Activated B cell treated with CpG ODN at 0.5 μM for 24 hours (primary cell): ENCODE data around the gene TMEM138. TPM values are rescaled to one million over a fixed set of nuclear protein-coding genes. Genes with fewer than 3 reads are reported as not detected.

Source experiments
- ATAC-seq: fragments of 200-7000 bp; cut with Tn5 transposase; one replicate; pipeline ENCODE4 v1.10.0; 2021; ENCODE audit warnings: low read depth, mild to moderate bottlenecking, moderate library complexity
- CTCF ChIA-PET: fragments of 350-600 bp; sonication (Branson Sonifier 250); formaldehyde crosslinking; loops from one replicate; lab custom pipeline; 2021; ENCODE audit warnings: antibody characterized with exemption; lab: Charles Lee
- POLR2A ChIA-PET: fragments of 350-600 bp; sonication (Branson Sonifier 250); formaldehyde crosslinking; loops from one replicate; lab custom pipeline; 2021; ENCODE audit warnings: antibody characterized with exemption; lab: Charles Lee
- DNase-seq: peaks from one replicate; pipeline ENCODE4 v3.0.0; 2022
- H3K27ac Mint-ChIP-seq: one replicate; pipeline ENCODE4 v1.8.0; 2020; ENCODE audit warnings: mixed read lengths
- H3K27me3 Mint-ChIP-seq: one replicate; pipeline ENCODE4 v1.8.0; 2021; ENCODE audit warnings: mixed read lengths
- H3K36me3 Mint-ChIP-seq: one replicate; pipeline ENCODE4 v1.8.0; 2021; ENCODE audit warnings: low read depth, mixed read lengths
- H3K4me1 Mint-ChIP-seq: one replicate; pipeline ENCODE4 v1.8.0; 2021; ENCODE audit warnings: mixed read lengths
- H3K4me3 Mint-ChIP-seq: one replicate; pipeline ENCODE4 v1.8.0; 2020; ENCODE audit warnings: mild to moderate bottlenecking, mixed read lengths
- H3K9me3 Mint-ChIP-seq: one replicate; pipeline ENCODE4 v1.8.0; 2020; ENCODE audit warnings: mixed read lengths
- intact Hi-C: fragments of 100-400 bp; cut with micrococcal nuclease; formaldehyde crosslinking; loops from one replicate; pipeline ENCODE4 v1.15.1; 2024
- total RNA-seq: library from RNA; stranded (reverse); gene quantifications from 2 replicates; pipeline ENCODE4 v1.2.3, GENCODE V29; 2022
- TF ChIP-seq, protein P1 (sequence below): fragments of 200-600 bp; IDR thresholded peaks from one replicate; pipeline ENCODE4 v1.8.0; 2022; ENCODE audit warnings: antibody characterized with exemption, mild to moderate bottlenecking

TMEM138 gene
- total RNA-seq, 1 donor from 2014 or later, result 81.2 TPM

DNA sequence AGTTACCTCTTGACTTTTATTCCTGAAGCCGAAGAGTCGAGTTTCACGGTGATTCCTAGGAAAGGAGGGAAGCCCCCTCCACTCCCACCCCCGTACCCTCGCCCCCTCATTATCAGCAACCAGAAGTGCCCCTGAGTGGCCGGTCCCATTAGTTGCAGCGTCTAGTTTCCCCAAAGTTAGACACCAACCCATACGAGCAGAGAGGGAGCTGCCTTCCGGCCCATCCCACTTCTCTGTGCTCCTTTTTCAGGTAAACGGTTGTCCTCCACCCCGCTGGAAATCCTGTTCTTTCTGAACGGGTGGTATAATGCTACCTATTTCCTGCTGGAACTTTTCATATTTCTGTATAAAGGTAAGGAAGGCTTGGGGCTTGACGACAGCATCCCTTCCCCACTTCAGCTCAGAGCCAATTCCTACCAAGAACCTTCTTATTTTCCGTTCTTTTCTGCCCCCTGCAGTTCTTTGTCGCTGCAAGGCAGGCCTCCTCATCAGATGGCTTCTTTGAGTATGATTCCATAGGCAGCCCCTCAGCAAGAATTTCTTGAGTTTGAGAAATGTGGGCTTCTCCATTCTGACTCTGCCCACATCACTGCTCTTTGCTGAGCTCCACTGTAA lies 30.9 kb downstream of the TMEM138 start:
- peaks cover 39% of the 10 kb centered on the region for H3K36me3 Mint-ChIP-seq
- POLR2A ChIA-PET, result interaction anchor here (0.5 to 3.5 kb wide), 15 partner anchors 8 to 1084 kb away, joined by 3 to 50 read pairs (median 6); partner anchors contain the start of genes CPSF7, CYB561A3, DDB1 and SDHAF2
- CTCF ChIA-PET, result interaction anchor here (1.0 to 15.6 kb wide), 13 partner anchors 8 to 561 kb away, joined by 3 to 561 read pairs (median 6); partner anchors contain the start of genes CPSF7, DDB1, SDHAF2 and TKFC
- no peaks in the 10 kb centered on the region for H3K27me3 Mint-ChIP-seq
- intact Hi-C loops, result loop anchor here (1.0 to 2.0 kb wide), 5 partner anchors 36 to 562 kb away; partner anchors contain the start of gene CPSF7
- peak overlapping the region; percentile 97 for H3K4me3 Mint-ChIP-seq
- DNase-seq, result no peak
- TF ChIP-seq, protein P1, sequence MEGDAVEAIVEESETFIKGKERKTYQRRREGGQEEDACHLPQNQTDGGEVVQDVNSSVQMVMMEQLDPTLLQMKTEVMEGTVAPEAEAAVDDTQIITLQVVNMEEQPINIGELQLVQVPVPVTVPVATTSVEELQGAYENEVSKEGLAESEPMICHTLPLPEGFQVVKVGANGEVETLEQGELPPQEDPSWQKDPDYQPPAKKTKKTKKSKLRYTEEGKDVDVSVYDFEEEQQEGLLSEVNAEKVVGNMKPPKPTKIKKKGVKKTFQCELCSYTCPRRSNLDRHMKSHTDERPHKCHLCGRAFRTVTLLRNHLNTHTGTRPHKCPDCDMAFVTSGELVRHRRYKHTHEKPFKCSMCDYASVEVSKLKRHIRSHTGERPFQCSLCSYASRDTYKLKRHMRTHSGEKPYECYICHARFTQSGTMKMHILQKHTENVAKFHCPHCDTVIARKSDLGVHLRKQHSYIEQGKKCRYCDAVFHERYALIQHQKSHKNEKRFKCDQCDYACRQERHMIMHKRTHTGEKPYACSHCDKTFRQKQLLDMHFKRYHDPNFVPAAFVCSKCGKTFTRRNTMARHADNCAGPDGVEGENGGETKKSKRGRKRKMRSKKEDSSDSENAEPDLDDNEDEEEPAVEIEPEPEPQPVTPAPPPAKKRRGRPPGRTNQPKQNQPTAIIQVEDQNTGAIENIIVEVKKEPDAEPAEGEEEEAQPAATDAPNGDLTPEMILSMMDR, result no peak
- peaks cover 26% of the 10 kb centered on the region for H3K4me1 Mint-ChIP-seq
- peak overlapping the region; percentile 96 for H3K27ac Mint-ChIP-seq
- peak; percentile 42 for ATAC-seq
- H3K9me3 Mint-ChIP-seq, result no peaks in the 10 kb centered on the region

- Mint-ChIP-seq H3K27me3 (no peaks in the 10 kb centered on the region), H3K9me3 (no peaks in the 10 kb centered on the region), H3K27ac (no peak overlapping the region), H3K36me3 (peaks cover 76% of the 10 kb centered on the region), H3K4me3 (no peak overlapping the region), H3K4me1 (no peaks in the 10 kb centered on the region)
- ChIA-PET POLR2A (interaction anchor here (0.5 to 1.5 kb wide), 3 partner anchors 9 to 81 kb away, joined by 3 to 7 read pairs (median 4); partner anchors contain the start of genes CPSF7, SDHAF2 and TMEM216), CTCF (interaction anchor here (0.8 to 3.4 kb wide), 3 partner anchors 11 to 65 kb away, joined by 3 to 11 read pairs (median 7); no protein-coding TSS in a partner anchor)
- DNase-seq (no peak), ATAC-seq (no peak)
- TF ChIP-seq, protein P1, result no peak
- intact Hi-C loops, result no loop called here
These were observed 39.0 kb downstream of the TMEM138 start for GRCh38 chr11:61401173-61401572.

DNA sequence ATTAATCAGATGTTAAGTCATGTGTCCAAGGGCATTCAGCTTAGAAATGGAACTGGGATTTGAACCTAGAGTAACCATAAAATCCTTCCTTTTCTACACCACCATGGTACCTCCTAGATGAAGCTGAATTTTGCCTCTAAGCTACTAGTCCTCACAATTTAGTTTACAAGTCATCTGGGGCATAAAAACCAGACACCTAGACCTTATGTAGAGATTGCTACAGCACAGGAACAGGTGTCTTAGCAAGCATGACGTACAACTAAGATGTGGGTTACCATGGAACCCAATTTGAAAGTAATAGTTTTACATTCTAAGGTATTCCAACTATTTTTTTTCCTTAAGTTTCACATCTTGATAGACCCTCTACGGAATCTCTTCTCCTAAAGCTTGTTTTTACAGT lies 39.4 kb downstream of the TMEM138 start:
- H3K27me3 Mint-ChIP-seq, result no peaks in the 10 kb centered on the region
- H3K4me1 Mint-ChIP-seq, result no peaks in the 10 kb centered on the region
- no peaks in the 10 kb centered on the region for H3K9me3 Mint-ChIP-seq
- intact Hi-C loops, result no loop called here
- TF ChIP-seq, protein P1, result no peak
- ATAC-seq (no peak), DNase-seq (no peak)
- peaks cover 79% of the 10 kb centered on the region for H3K36me3 Mint-ChIP-seq
- H3K4me3 Mint-ChIP-seq, result no peak overlapping the region
- ChIA-PET CTCF (interaction anchor here (0.8 to 3.4 kb wide), 3 partner anchors 11 to 65 kb away, joined by 3 to 11 read pairs (median 7); no protein-coding TSS in a partner anchor), POLR2A (interaction anchor here (0.9 to 1.5 kb wide), 2 partner anchors 9 to 28 kb away, joined by 4 to 7 read pairs; partner anchors contain the start of genes CPSF7, SDHAF2 and TMEM216)
- no peak overlapping the region for H3K27ac Mint-ChIP-seq

DNA sequence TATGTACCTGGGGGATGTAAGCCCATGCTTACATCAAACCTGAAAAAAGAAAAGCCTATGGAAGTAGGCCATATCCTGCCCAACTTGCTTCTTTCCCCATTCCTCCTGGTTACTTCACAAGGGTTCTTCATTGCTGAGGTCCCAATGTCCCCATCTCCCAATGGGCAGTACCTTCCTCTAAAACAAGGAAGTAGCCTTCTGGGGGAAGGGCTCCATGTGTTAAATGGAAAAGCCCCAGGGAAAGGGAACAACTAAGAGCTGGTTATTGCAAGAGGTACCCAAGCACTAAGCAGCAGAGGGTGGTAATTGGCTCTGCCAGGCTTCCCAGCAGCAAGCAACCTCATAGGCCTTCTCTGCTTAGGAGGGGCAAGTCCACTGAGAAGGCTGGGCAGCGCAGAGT lies 41.5 kb downstream of the TMEM138 start:
- intact Hi-C loops, result no loop called here
- no peaks in the 10 kb centered on the region for H3K4me1 Mint-ChIP-seq
- peaks cover 84% of the 10 kb centered on the region for H3K36me3 Mint-ChIP-seq
- DNase-seq (no peak), ATAC-seq (no peak)
- H3K4me3 Mint-ChIP-seq, result no peak overlapping the region
- TF ChIP-seq, protein P1, result no peak
- H3K27me3 Mint-ChIP-seq, result no peaks in the 10 kb centered on the region
- CTCF ChIA-PET, result no interaction called here
- no peak overlapping the region for H3K27ac Mint-ChIP-seq
- POLR2A ChIA-PET, result no interaction called here
- H3K9me3 Mint-ChIP-seq, result no peaks in the 10 kb centered on the region

DNA sequence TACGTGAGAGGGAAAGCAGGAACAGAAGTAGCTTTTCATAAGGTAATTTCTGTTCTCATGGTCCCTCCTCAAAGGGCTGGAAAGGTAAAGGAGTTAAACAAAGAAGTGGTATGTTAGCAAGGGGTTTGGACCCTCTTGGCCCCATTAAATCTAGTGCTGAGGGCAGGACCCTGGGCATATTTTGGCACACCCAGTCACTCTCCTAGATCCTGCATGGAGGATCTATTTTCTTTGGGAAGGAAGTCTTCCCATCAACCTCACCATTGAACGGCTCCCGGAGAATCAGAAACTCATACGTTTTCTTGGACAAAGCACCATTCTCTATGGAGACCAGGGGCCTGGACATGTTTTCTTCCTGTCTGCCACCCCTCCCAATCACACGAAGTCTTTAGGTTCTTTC lies 41.9 kb downstream of the TMEM138 start:
- H3K36me3 Mint-ChIP-seq, result peaks cover 84% of the 10 kb centered on the region
- no peak for ATAC-seq
- H3K27me3 Mint-ChIP-seq, result no peaks in the 10 kb centered on the region
- DNase-seq, result no peak
- intact Hi-C loops, result no loop called here
- H3K4me3 Mint-ChIP-seq, result no peak overlapping the region
- TF ChIP-seq, protein P1, result no peak
- H3K27ac Mint-ChIP-seq, result no peak overlapping the region
- no peaks in the 10 kb centered on the region for H3K9me3 Mint-ChIP-seq
- POLR2A ChIA-PET, result no interaction called here
- CTCF ChIA-PET, result no interaction called here
- H3K4me1 Mint-ChIP-seq, result no peaks in the 10 kb centered on the region
